OCI-LY1 (cell line): ENCODE results near the gene CCNY.
"Not testable (repeated sequence)": the region's sequence is repeated elsewhere in the genome, so short reads cannot be mapped to it uniquely, and the experiment has no call there.

ENCODE experiments used
- H2AFZ ChIP-seq: fragments of 200-600 bp; sonication (generic), shearing (Covaris generic); 2 replicates; pipeline ENCODE4 v1.6.0; 2014; ENCODE audit warnings: antibody characterized with exemption, mild to moderate bottlenecking, low read length
- H3F3A ChIP-seq: fragments of 200-600 bp; sonication (generic), shearing (Covaris generic); 2 replicates; pipeline ENCODE4 v1.6.0; 2014; ENCODE audit warnings: mild to moderate bottlenecking, antibody characterized with exemption, low read length, moderate library complexity; ENCODE audit not compliant: insufficient read depth
- H3K27ac ChIP-seq: fragments of 200-600 bp; sonication (generic); 2 replicates; pipeline ENCODE4 v1.5.1; 2014; ENCODE audit warnings: low read length, mixed run types, mild to moderate bottlenecking, low read depth; ENCODE audit not compliant: poor library complexity, severe bottlenecking
- H3K27me3 ChIP-seq: fragments of 200-600 bp; sonication (generic); 2 replicates; pipeline ENCODE4 v1.6.0; 2014; ENCODE audit warnings: antibody characterized with exemption, mild to moderate bottlenecking, low read length, moderate library complexity; ENCODE audit not compliant: insufficient read depth
- H3K36me3 ChIP-seq: fragments of 200-600 bp; sonication (generic); 2 replicates; pipeline ENCODE4 v1.6.1; 2014; ENCODE audit warnings: mild to moderate bottlenecking, antibody characterized with exemption, low read length, moderate library complexity, mixed read lengths; ENCODE audit not compliant: insufficient read depth
- H3K4me1 ChIP-seq: fragments of 200-600 bp; sonication (generic); 2 replicates; pipeline ENCODE4 v1.5.1; 2014; ENCODE audit warnings: mild to moderate bottlenecking, low read length, moderate library complexity; ENCODE audit not compliant: insufficient read depth, severe bottlenecking
- H3K4me2 ChIP-seq: fragments of 200-600 bp; sonication (generic), shearing (Covaris generic); 2 replicates; pipeline ENCODE4 v1.6.1; 2014; ENCODE audit warnings: low read length
- H3K4me3 ChIP-seq: fragments of 200-600 bp; sonication (generic); 2 replicates; pipeline ENCODE4 v1.5.1; 2014; ENCODE audit warnings: low read length, low read depth, mild to moderate bottlenecking, mixed read lengths; ENCODE audit not compliant: poor library complexity, severe bottlenecking
- H3K79me2 ChIP-seq: fragments of 200-600 bp; shearing (Covaris generic); 2 replicates; pipeline ENCODE4 v1.6.1; 2016; ENCODE audit warnings: mixed run types, low read length, mixed read lengths; ENCODE audit not compliant: insufficient read depth
- H3K9ac ChIP-seq: fragments of 200-600 bp; sonication (generic), shearing (Covaris generic); 2 replicates; pipeline ENCODE4 v1.6.1; 2014; ENCODE audit warnings: mild to moderate bottlenecking, low read length, mixed read lengths
- H3K9me2 ChIP-seq: fragments of 200-600 bp; sonication (generic), shearing (Covaris generic); 2 replicates; pipeline ENCODE4 v1.6.1; 2014; ENCODE audit warnings: low read depth, mild to moderate bottlenecking, low read length, mixed read lengths
- H3K9me3 ChIP-seq: fragments of 200-600 bp; shearing (Covaris generic); 2 replicates; pipeline ENCODE4 v1.6.1; 2014; ENCODE audit warnings: low read length, mixed read lengths
- H4K20me1 ChIP-seq: fragments of 200-600 bp; sonication (generic), shearing (Covaris generic); 2 replicates; pipeline ENCODE4 v1.6.0; 2016; ENCODE audit warnings: mild to moderate bottlenecking, low read length; ENCODE audit not compliant: insufficient read depth
- CTCF ChIP-seq: fragments of 200-600 bp; sonication (generic), shearing (Covaris generic); IDR thresholded peaks from 2 replicates; pipeline ENCODE4 v1.5.1; 2017; ENCODE audit warnings: mild to moderate bottlenecking, antibody characterized with exemption, low read length, moderate library complexity, mixed read lengths
- EZH2 ChIP-seq: fragments of 200-600 bp; sonication (generic), shearing (Covaris generic); IDR thresholded peaks from 2 replicates; pipeline ENCODE4 v1.8.0; 2017; ENCODE audit warnings: borderline replicate concordance, mixed run types, mild to moderate bottlenecking, antibody characterized with exemption, low read length, moderate library complexity, mixed read lengths

CCNY gene

GRCh38 chr10:35416619-35417312, 80.5 kb downstream of the CCNY start:
- Histone ChIP-seq H3K4me2 (no peak overlapping the region), H2AFZ (no peak overlapping the region), H3K9ac (no peak overlapping the region), H3K4me1 (no peaks in the 10 kb centered on the region), H3K27me3 (no peaks in the 10 kb centered on the region), H4K20me1 (no peaks in the 10 kb centered on the region), H3K4me3 (no peak overlapping the region), H3K27ac (no peak overlapping the region), H3F3A (no peaks in the 10 kb centered on the region), H3K79me2 (no peaks in the 10 kb centered on the region), H3K9me2 (no peaks in the 10 kb centered on the region), H3K9me3 (no peaks in the 10 kb centered on the region), H3K36me3 (no peaks in the 10 kb centered on the region)
- no peak for TF ChIP-seq CTCF
- TF ChIP-seq EZH2: no peak

GRCh38 chr10:35417313-35417625, 81.0 kb downstream of the CCNY start:
- no peaks in the 10 kb centered on the region for H3K79me2 ChIP-seq
- no peak overlapping the region for H2AFZ ChIP-seq
- H4K20me1 ChIP-seq: no peaks in the 10 kb centered on the region
- no peaks in the 10 kb centered on the region for H3K9me3 ChIP-seq
- H3K9ac ChIP-seq: no peak overlapping the region
- no peaks in the 10 kb centered on the region for H3K9me2 ChIP-seq
- H3K27me3 ChIP-seq: no peaks in the 10 kb centered on the region
- H3F3A ChIP-seq: no peaks in the 10 kb centered on the region
- no peaks in the 10 kb centered on the region for H3K36me3 ChIP-seq
- H3K27ac ChIP-seq: no peak overlapping the region
- TF ChIP-seq EZH2 (no peak), CTCF (no peak)
- no peak overlapping the region for H3K4me3 ChIP-seq
- no peaks in the 10 kb centered on the region for H3K4me1 ChIP-seq
- H3K4me2 ChIP-seq: no peak overlapping the region

- H3K36me3 ChIP-seq: no peaks in the 10 kb centered on the region
- H3K27ac ChIP-seq: no peak overlapping the region
- H3K4me3 ChIP-seq: no peak overlapping the region
- H3F3A ChIP-seq: no peaks in the 10 kb centered on the region
- H3K79me2 ChIP-seq: no peaks in the 10 kb centered on the region
- TF ChIP-seq EZH2 (no peak), CTCF (no peak)
- no peaks in the 10 kb centered on the region for H4K20me1 ChIP-seq
- H3K27me3 ChIP-seq: no peaks in the 10 kb centered on the region
- H3K9me2 ChIP-seq: no peaks in the 10 kb centered on the region
- H2AFZ ChIP-seq: no peak overlapping the region
- H3K4me2 ChIP-seq: no peak overlapping the region
- H3K9ac ChIP-seq: no peak overlapping the region
- no peaks in the 10 kb centered on the region for H3K4me1 ChIP-seq
- no peaks in the 10 kb centered on the region for H3K9me3 ChIP-seq
These were observed 81.5 kb downstream of the CCNY start for GRCh38 chr10:35417795-35418194.

- not testable (repeated sequence) for H3K27ac ChIP-seq, H3K9me2 ChIP-seq, H3K9ac ChIP-seq, H3K36me3 ChIP-seq, H3F3A ChIP-seq, H3K4me2 ChIP-seq, H3K9me3 ChIP-seq, H3K4me1 ChIP-seq, H3K27me3 ChIP-seq, H3K4me3 ChIP-seq, H3K79me2 ChIP-seq, H2AFZ ChIP-seq, H4K20me1 ChIP-seq
These were observed 82.3 kb downstream of the CCNY start for GRCh38 chr10:35418580-35418979.
